SK-N-MC (cell line): ENCODE data around the gene RBM19.

ENCODE experiments used
- EZH2 ChIP-seq: fragments of 200-600 bp; sonication (generic); IDR thresholded peaks from one replicate; pipeline ENCODE4 v1.6.1; 2017; ENCODE audit warnings: antibody characterized with exemption
- FOXP2 ChIP-seq: optimal IDR thresholded peaks from 2 replicates; pipeline ENCODE3; 2011; ENCODE audit warnings: mild to moderate bottlenecking, moderate library complexity; ENCODE audit not compliant: insufficient read depth; ENCODE audit errors: extremely low read length, control extremely low read depth
- POLR2AphosphoS5 ChIP-seq: IDR thresholded peaks from 2 replicates; pipeline ENCODE4 v1.6.1; 2012; ENCODE audit warnings: mild to moderate bottlenecking, low read depth, low read length, borderline replicate concordance

DNA sequence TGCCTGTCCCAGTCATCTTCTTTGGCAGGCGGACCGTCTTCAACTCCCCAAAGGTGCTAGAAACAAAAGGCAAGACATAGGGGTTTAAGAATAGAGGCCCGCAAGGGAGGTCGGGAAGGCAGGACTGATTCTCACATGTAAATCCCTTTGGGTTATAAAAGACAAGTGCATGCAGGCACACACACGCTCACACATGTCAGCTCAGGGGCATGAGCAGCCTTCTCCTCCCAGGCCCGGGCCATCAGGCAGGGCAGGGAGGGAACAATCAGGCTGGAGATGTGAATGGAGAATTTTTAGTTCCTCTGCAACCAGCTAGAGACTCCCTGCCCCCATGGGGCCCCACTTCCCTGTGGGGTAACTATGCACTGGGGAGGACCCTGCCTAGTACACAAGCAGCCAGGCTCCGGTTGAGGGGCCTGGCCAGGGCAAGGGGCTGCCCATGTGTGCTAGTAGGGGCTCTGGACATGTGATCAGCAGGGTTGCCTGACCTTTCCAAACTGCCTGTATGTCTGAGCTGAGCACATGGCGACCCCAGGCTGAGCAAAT is 107.2 kb downstream of the RBM19 start:
- TF ChIP-seq EZH2 = no peak
- no peak for TF ChIP-seq POLR2AphosphoS5
- TF ChIP-seq FOXP2 = no peak
